Measurements from ENCODE around the gene SNAI1.
"Not testable (repeated sequence)": the region's sequence is repeated elsewhere in the genome, so short reads cannot be mapped to it uniquely, and the experiment has no call there.

SNAI1 gene

GRCh38 chr20:49982346-49983122 is at the start of gene SNAI1:
Gene SNAI1, plus strand, starts transcription at chr20:49982980. Its CDS starts 80 bp downstream, at chr20:49983060.
- DNase-seq = peak; percentile 91

- no peak for DNase-seq
Measured at GRCh38 chr20:49935746-49936152, 47.0 kb upstream of the SNAI1 start.

DNA sequence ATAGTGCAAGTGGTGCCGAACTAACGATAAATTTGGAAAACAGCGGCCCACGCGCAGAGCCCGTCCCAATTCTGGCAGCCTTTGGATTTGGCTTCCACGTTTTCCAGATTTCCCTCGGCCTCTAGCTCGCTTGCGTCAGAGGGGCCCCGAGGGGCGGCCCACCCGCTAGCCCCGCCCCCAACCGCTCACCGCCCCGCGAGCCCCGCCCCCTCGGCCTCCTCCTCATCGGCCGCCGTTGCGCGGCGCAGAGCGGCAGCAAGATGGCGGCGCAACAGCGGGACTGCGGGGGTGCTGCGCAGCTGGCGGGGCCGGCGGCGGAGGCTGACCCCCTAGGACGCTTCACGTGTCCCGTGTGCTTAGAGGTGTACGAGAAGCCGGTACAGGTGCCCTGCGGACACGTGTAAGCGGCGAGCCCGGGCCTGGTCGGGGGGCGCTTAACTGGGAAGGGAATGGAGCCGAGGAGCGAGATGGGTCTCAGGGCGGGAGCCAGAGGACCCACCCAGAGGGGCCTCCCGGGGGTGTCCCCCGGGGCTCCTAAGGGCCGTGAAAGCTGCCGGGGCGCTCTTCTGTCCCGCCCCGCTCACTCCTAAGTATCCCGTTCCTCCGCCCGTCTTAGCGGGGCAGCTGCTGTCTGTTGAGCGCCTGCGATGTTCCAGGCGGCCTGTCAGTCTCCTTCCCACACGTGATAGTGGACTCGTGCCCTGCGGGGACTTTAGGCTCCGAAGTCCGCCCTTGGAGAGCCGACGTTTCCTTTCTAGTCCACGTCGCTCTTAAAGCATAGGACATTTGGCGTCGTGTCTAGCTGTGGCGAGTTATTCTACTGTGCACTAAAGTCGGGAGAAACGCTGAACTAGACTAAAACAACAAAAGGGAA is 46.4 kb upstream of the SNAI1 start, which contains the start of gene RNF114:
Gene RNF114, plus strand, starts transcription at position 245 of the 874 bp plus-strand sequence. Its CDS starts 16 bp downstream, at position 261.
- DNase-seq = peak; percentile 95

GRCh38 chr20:49937027-49937929 is 45.5 kb upstream of the SNAI1 start:
- DNase-seq = no peak

- DNase-seq = peak; percentile 75
Measured at GRCh38 chr20:49938173-49939163, 44.3 kb upstream of the SNAI1 start.

GRCh38 chr20:49941456-49941855 is 41.3 kb upstream of the SNAI1 start:
- no peak for DNase-seq

- no peak for DNase-seq
Measured at GRCh38 chr20:49942303-49942702, 40.5 kb upstream of the SNAI1 start.

DNA sequence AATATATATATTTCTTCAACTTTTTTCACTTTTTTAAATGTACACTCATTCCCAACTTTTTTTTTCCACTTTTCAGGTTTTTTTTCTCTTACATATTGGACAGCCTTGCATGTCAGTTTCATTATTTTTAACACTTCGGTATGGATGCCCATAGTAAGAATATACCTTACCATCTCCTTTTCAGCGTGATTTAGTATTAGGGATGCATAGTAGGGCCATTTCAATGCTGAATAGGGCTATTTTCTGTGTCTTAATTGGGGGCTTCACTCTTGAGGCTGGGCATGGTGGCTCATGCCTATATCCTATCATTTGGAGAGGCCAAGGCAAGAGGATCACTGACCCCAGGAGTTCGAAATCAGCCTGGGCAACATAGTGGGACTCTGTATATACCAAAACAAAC is 39.8 kb upstream of the SNAI1 start:
- no peak for DNase-seq

DNA sequence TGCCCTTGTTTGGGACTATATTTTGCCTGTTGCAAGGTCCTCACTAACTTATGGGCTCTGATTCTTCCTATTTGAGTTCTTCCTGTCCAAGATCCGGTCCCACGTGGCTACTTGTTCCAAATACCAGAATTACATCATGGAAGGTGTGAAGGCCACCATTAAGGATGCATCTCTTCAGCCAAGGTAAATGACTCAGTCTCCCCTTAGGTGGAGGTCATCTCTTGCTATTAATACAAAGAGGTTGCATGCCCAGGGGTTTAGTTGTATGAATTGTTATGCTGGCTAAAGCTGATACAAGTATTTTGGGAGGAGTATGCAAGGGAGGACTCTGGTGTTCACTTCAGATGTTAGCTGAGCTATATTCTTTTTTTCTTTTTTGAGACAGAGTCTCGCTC is 37.5 kb upstream of the SNAI1 start:
- DNase-seq = no peak

DNA sequence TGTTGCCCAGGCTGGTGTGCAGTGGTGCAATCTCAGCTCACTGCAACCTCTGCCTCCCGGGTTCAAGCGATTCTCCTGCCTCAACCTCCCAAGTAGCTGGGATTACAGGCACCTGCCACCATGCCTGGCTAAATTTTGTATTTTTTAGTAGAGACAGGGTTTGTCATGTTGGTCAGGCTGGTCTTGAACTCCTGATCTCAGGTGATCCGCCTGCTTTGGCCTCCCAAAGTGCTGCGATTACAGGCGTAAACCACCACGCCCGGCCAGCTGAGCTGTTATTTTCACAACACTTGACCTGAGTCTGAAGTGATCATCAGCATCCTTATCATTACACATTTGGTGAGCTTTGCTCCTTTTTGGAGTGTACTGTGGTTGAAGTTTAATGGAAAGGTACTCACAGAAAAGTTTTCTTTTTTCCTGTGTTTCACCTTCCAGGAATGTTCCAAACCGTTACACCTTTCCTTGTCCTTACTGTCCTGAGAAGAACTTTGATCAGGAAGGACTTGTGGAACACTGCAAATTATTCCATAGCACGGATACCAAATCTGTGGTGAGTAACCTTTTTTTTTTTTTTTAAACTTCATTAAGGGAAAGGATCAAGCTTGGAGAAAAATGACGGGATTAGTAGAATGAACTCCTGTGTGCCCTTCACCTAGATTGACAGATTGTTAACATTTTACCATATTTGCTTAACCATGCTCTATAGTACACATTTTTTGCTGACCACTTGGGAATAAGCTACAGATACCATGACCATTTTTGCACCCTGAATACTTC is 36.9 kb upstream of the SNAI1 start:
- DNase-seq = no peak

- DNase-seq = no peak
Measured at GRCh38 chr20:49948178-49948577, 34.6 kb upstream of the SNAI1 start.

DNA sequence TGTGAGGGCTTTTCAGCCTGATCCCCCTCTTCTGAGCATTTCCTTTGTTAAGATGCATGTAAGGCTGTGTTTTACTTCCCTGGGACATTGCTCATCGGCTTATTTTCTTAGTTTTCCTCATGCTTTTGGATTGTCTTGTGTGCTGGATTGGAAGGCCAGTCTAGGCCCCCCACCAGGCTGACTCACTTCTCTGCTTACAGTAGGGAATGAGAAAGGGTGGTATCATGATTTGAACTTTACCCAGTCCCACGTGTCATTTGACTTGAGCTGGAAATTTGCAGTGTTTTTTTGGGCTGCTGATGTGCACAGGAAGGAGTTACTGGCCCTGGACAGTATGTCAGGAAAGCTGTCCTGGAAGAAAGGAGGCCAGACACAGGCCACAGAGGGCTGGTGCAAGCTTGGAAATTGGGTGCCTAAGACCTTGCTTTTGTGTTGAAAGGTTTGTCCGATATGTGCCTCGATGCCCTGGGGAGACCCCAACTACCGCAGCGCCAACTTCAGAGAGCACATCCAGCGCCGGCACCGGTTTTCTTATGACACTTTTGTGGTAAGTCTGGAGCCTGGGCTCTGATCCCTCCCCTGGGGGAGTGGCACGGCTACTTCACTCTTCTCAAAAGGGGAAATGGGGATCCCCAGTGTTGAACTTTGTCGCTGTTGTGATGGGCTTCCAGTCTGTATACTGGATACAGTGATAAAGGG is 33.8 kb upstream of the SNAI1 start:
- DNase-seq = no peak

- no peak for DNase-seq
Measured at GRCh38 chr20:49951151-49951550, 31.6 kb upstream of the SNAI1 start.

- DNase-seq = no peak
Measured at GRCh38 chr20:49955167-49955566, 27.6 kb upstream of the SNAI1 start.

GRCh38 chr20:49955830-49956396 is 26.9 kb upstream of the SNAI1 start:
- not testable (repeated sequence) for DNase-seq

GRCh38 chr20:49956689-49957088 is 26.1 kb upstream of the SNAI1 start:
- DNase-seq = no peak

DNA sequence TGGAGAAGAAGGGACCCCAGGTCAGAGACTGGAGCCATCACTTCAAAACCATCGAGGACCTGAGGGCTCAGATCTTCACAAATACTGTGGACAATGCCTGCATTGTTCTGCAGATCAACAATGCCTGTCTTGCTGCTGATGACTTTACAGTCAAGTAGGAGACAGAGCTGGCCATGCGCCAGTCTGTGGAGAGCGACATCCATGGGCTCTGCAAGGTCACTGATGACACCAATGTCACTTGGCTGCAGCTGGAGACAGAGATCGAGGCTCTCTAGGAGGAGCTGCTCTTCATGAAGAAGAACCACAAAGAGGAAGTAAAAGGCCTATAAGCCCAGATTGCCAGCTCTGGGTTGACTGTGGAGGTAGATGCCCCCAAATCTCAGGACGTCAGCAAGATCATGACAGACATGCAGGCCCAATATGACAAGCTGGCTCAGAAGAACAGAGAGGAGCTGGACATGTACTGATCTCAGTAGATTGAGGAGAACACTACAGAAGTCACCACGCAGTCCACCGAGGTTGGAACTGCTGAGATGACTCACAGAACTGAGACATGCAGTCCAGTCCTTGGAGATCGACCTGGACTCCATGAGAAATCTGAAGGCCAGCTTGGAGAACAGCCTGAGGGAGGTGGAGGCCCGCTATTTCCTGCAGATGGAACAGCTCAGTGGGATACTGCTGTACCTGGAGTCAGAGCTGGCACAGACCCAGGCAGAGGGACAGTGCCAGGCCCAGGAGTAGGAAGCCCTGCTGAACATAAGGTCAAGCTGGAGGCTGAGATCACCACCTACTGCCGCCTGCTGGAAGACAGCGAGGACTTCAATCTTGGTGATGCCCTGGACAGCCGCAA is 25.5 kb upstream of the SNAI1 start:
- DNase-seq = not testable (repeated sequence)

- no peak for DNase-seq
Measured at GRCh38 chr20:49961413-49961812, 21.4 kb upstream of the SNAI1 start.

All from left hindlimb (tissue), 1 donor.